GM12872 (cell line): Measurements from ENCODE around the gene RPL18.

Experiments used
- TF ChIP-seq, protein P1 (sequence below): IDR thresholded peaks from 3 replicates; pipeline ENCODE4 v1.5.1; 2011; ENCODE audit warnings: low read depth, mild to moderate bottlenecking, low read length, moderate library complexity; ENCODE audit not compliant: insufficient read depth

RPL18 gene

DNA sequence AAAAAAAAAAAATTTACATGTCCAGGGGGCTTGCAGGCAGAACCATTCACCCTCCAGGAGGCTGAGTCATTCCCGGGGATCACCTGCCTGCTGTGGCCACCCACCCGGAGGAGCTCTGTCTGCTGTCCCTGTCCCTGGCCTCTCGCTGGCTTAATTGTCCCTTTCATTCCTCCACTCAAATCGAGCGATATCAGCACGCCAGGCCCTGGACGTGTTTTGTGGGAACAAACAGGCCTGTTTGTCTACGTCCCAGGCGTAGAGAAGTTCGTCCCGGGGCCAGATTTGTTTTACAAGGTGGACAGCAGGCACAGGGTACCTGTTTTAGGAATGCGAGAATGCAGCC lies 45.8 kb downstream of the RPL18 start:
- TF ChIP-seq, protein P1, sequence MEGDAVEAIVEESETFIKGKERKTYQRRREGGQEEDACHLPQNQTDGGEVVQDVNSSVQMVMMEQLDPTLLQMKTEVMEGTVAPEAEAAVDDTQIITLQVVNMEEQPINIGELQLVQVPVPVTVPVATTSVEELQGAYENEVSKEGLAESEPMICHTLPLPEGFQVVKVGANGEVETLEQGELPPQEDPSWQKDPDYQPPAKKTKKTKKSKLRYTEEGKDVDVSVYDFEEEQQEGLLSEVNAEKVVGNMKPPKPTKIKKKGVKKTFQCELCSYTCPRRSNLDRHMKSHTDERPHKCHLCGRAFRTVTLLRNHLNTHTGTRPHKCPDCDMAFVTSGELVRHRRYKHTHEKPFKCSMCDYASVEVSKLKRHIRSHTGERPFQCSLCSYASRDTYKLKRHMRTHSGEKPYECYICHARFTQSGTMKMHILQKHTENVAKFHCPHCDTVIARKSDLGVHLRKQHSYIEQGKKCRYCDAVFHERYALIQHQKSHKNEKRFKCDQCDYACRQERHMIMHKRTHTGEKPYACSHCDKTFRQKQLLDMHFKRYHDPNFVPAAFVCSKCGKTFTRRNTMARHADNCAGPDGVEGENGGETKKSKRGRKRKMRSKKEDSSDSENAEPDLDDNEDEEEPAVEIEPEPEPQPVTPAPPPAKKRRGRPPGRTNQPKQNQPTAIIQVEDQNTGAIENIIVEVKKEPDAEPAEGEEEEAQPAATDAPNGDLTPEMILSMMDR, result no peak

DNA sequence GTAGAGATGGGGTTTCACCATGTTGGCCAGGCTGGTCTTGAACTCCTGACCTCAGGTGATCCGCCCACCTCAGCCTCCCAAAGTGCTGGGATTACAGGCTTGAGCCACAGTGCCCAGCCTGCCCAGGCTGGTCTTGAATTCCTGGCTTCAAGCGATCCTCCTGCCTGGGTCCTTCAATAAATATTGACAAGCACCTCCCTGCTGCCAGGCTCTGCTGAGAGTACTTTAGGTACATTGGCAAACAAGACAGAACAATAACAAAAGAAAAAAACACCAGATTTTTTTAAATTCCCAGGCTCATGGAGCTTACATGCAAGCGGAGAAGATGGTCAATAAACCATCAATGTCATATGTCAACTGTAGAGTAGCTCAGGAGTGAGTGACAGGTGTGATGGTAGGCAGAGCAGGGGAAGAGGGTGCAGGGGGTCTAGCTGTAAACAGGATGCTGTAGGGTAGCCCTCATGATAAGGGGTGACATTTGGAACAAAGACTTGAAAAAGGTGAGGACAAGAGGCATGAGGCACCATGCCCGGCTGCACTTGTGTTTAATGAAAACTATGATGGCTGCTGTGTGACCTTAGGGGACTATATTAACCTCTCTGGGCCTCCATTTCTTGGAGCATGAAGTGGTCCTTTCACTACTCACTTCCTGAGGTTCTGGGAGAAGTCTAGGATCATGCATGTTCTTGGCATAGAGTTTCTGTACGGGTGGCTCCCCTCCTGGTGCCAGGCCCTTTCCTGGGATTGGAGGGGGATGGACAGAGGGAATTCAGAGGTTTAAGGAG lies 47.4 kb downstream of the RPL18 start:
- TF ChIP-seq, protein P1, result no peak

DNA sequence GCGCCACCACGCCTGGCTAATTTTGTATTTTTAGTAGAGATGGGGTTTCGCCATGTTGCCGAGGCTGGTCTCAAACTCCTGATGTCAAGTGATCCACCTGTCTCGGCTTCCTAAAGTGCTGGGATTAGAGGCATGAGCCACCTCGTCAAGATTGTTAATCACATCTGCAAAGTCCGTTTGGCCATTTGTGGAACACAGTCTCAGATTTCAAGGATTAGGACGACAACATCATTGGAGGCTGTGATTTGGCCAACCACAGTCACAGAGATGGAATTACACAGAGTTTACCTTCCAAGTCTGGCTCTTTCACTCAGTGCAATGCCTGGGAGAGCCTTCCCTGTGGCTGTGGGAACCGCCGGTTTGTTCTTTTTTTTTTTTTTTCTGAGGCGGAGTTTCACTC lies 49.2 kb downstream of the RPL18 start:
- TF ChIP-seq, protein P1, result no peak

DNA sequence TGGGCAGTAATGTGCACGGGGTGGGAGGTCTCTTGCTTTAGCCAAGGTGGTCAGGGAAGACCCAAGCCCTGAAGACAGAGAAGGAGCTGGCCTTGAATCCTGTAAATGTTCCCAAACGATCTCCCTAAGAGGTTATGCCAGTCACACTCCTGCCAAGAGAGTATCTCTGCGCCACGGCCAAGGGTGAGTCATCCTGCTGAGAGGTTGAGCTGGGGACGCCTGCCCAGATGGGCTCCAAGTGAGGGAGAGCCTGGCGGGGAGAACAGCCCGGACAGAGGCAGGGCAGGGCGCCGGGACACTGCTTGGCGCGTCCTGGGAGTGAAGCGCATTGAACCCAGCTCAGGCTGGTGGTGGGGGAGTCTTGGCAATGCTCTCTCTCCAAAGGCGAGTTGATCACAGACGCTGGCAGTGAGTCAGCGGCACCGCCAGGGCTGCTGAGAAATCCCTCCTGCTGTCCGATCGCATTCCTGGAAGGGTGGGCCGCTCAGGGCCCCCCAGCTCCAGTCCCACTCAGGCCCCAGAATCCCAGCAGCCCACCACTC lies 50.6 kb downstream of the RPL18 start:
- TF ChIP-seq, protein P1, result no peak
